HG02885 (cell line): ENCODE measurements around the gene ARHGAP23.

Experiments
- ATAC-seq: cut with Tn5 transposase; IDR thresholded peaks from one replicate; pipeline ENCODE4 v1.9.1; 2021; ENCODE audit warnings: mild to moderate bottlenecking; ENCODE audit not compliant: unreplicated experiment, poor library complexity

The ARHGAP23 gene

DNA sequence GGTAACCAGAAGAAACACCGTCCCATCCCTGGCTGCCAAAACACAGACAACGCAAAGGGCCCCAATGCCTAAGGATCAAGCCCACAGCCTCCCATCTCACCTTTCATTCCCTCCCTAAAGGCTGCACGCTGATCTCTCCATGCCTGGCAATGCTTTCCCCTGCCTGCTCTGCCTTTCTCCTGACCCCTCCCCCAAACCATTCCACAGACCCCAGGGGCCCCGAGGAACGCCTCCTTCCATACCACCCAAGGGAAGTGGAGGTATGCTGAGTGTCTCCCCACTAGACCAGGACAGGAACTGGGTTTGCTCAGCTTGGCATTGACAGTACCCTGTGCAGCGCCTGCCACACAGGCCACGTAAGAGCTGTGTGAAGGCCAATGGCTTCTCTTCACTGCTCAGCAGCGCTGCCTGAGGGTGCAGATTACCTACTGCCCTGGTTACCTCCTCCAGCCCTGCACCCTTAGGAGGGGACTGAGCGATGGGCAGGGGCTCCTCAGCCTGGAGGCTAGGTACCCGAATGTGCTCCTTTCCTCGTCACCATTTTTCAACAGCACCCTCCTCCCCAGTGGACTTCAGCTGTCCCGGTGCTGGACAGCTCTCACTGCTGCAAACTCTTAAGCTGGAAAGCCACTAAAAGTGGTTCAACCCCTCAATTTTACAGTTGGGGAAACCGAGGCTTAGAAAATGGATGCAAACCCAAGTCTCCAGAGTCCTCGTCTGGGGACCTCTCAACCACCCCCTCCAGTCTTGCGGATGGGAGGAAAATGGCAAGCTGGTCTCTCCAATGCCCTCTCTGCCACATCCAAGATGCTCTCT, 132.4 kb downstream of the ARHGAP23 start:
- no peak for ATAC-seq

DNA sequence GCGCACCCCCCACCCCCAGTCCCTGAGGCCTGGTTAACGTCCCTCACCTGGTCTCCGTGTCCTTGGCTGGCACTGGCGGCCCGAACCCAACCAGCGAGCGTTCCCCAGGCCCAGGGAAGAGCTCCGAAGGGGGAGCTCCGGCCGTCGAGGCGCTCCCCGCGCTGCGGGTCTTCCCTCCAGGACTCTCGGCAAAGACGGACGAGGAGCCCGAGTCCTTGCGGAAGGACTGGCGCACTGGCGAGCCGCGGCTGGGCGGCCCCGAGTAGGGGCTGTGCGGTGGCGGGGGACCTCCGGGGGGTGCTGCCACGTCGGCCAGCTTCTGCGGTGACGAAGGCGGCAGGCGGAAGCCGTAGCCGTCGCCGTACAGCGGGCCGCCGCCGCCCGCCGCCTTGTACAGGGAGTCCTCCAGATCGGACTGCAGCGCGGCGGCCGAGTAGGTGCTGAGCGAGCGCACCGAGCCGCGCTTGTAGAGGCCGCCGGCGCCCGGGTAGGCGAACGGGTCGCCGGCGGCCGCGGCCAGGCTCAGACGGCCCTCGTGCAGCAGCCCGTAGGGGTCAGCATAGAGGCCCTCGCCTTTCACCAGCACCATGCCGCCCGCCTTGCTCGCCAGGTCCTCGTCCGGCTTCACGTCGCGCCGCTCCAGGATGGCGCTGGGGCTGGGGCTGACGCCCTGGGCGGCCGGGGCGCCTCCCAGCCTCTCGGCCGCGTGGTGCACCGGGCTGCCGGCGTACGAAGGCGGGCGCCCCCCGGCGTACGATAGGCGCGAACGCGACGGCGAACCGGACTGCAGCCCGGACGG, 133.4 kb downstream of the ARHGAP23 start:
- no peak for ATAC-seq
